ENCODE results near the gene KMT2E.
"Not testable (repeated sequence)": the region's sequence is repeated elsewhere in the genome, so short reads cannot be mapped to it uniquely, and the experiment has no call there.

The KMT2E gene

DNA sequence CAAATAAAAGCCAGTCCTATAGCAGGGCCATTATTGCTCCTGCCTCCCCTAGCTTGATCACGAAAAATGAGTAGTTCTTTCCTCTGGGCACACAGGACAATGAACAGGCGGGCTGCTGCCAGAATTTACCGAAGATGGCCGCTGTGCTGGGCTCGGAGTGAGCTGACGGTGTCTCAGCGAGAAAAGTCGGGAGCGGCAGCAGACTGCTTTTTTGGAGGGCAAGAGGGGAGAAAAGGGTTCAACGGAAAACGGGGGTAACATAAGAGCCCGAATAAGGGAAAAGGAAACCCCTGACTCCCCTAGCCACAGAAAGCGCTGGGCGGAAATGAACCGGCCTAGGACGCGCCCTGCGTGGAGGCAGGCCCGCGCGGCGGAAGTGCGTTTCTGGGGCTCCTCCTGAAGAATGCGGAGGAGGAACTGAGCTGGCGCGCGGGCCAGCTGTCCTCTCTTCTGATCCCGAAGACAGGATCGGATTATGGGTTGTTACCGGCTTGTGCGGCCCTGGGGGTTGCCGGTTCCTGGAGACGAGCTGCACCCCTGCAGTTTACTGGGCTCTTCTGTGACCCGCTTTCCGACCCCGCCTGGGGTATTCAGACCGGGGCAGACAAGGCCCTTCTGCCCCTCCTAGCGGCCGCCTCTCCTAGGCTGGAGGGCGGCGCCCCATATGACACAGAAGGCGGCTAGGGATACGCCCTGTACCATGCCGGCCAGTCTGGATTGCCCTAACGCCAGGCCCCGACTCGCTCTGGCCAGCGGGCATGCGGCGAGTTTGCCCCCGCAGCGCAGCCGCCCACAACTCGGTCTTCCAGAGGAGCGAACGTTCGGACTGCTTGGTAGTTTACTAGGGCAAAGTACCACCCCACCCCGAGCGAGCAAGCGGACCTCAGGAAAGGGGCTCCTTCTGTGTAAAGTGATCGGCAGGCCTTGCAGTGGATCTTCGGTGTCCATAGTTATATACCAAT, 30.1 kb upstream of the KMT2E start:
- peak; percentile 85 for DNase-seq

DNA sequence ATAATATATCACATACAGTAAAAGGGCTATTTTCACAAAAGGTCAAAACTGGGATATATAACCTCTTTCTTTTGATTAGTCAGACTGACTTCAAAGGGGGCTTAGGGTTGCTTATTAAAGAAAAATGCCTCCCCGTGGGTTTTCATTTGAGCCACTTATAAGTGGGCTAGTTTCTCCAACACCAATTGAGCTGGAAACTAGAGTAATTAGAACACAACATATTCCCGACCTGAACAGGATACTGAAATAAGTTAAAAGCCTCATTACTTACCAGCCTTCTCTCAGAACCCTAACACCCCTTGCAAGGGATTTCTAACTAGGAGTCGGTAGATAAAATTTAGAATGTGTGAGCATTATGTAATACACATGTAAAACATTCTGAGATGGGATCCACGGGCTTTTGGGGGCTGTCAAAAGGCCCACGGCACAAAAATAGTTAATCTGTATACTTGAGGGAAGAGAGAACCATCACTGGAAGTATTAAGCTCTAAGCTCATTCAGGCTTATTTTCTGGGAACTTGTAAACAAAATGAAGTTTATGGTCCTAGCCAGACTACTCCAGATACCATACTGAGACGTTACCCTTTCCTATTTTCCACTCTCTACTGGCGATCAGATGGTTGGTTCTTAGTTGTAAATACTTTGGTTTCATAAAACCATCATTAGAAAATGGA, 29.3 kb upstream of the KMT2E start:
- DNase-seq, result no peak

DNA sequence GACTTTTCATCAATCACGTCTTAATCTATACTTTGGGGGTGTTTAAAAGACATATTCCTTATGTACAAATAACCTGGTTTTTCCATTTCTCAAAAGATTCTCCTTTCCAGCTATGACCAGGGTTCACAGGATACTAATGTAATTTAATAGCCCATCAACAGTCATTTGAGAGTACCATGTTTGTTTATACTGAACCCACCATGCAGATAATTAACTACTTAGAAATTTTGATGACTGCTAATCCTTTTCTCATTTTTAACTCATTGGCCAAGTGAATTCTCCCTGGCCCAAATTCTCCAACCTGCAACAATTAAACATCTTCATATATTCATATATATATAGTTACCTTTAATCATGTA, 28.8 kb upstream of the KMT2E start:
- no peak for DNase-seq

DNA sequence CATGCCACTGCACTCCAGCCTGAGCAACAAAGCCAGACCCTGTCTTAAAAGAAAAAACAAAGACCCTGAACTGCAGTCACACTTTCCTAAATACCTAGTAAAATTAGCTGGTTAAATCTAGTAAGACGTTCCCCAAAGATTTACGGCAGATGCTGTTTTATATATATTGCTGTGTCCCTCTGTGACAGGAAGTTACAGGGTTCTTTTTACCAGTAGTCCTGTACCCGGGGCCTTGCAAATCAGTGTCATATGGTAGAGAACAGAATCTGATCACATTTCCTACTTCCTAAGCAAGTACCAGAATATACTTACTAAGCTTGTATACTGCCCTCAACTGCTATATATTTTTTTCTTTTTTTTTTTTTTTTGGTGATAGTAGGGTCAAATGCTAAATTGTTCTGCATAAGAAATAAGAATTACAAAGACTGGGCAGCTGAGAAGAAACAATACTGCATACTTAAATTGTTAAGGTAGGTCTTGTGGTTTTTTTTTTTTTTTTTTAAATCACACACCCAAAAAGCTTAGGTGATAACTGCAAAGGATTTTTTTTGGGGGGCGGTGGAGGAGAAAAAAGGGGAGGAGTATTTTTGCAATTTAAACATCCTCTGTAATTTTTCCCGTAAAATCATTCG, 27.3 kb upstream of the KMT2E start:
- no peak for DNase-seq

DNA sequence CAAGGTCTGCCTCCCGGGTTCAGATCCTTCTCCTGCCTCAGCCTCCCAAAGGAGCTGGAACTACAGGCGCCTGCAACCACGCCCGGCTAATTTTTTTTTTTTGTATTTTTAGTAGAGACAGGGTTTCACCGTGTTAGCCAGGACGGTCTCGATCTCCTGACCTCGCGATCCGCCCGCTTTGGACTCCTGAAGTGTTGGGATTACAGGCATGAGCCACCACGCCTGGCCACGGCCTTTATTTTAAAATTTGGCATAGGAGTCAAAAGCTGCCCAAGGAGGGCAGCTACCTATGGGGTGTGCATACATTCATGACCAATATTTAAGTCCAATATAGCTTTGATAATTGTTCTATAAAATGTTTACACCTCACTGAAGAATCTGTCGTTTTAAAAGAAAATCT, 26.6 kb upstream of the KMT2E start:
- DNase-seq, result not testable (repeated sequence)

DNA sequence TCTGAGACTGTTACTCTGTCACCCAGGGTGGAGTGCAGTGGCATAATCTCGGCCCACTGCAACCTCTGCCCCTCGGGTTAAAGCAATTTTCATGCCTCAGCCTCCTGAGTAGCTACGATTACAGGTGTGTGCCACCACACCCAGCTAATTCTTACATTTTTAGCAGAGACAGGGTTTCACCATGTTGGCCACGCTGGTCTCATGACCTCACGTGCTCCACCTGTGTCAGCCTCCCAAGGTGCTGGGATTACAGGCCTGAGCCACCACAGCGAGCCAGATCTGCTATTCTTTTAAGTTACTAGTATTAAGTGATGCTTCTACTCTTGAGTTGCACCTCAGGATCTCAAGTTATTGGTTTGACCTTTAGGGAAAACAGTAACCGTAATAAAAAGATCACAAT, 23.0 kb upstream of the KMT2E start:
- DNase-seq, result no peak

DNA sequence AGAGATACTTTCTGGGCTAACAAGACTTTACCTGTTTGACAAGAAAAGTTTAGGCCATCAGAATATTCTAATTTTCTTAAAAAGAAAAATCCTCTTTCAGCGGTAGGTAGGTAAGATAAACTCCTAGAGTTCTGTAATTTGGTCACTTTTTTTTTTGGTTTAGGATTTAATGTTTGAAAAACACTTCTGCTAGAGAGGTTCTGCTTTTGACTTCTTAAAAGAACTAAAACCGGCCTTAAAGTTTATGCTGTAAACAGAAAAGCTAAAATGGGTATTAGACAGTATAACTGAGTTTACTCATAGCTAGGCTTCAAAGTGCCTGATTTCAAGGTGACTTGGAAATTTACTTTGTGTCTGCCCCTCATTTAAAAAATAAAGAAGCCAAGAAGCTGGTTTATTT, 21.7 kb upstream of the KMT2E start:
- no peak for DNase-seq

DNA sequence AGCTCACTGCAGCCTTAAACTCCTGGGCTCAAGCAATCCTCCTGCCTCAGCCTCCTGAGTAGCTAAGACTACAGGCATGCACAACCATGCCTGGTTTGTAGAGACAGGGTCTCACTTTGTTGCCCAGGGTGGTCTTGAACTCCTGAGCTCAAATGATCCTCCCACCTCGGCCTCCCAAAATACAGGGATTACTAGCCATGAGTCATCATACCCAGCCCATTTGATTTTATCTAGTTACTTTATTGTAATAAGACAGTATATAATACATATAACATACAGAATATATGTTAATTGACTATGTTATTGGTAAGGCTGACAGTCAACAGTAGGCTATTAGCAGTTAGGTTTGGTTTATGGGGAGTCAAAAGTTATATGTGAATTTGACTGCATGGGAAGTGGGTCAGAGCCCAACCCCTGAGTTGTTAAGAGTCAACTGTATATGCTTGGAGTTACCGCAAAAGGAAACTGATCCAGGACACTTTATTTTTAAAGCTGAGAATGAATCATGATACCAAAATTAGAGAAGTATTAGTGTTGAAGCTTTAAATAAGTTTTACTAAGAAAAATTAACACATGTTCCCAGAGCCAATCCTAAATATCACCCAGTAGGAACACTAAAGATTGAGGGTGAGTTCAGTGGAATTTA, 20.7 kb upstream of the KMT2E start:
- DNase-seq, result no peak

DNA sequence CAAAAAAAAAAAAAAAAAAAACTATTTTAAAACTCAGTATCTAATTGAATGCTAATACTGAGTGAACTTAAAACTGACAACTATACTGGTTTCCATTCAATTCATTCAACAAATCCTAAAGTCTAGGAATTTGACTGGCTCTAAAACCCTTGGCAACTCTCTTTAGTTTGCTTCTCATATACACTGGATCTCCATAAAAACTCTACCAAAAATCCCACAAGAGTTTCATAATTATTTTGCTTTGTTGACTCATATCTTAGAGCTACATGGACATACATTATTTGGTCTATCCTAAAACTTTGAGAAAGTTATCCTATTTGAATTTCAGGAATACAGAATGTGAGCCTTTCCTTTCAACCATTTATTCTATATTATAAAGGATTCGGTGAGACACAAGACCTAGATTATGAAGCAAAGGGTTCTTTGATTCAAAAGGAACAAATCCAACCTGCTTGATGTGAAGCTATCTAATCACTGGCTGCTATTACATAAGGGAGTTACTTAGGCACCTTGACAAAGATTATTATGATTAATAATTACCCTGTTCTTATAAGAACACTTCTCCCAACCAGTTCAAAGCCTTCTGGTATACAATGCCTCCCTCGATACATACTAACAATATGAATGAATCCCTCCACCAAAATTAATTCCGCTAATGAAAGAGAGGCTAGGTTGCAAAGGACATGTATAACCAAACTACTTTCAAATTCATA, 15.8 kb upstream of the KMT2E start:
- no peak for DNase-seq

DNA sequence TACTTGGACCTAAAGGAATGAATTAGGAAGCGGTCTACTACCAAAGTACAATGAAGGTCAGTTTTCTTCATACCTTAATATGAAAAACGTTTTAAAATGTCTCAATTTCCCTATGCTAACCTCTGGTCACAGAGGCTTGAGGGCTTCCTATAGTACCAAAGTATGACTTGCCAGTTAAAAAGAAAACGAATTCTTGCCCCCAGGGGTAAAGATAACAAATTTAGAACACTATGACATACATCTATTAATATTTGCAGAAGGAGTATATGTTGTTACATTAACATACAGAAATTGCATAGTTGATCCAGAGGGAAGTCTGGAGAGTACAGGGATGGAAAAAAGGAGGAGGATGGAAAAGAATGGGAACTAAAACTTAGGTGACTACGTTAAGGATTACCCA, 13.8 kb upstream of the KMT2E start:
- DNase-seq, result no peak

DNA sequence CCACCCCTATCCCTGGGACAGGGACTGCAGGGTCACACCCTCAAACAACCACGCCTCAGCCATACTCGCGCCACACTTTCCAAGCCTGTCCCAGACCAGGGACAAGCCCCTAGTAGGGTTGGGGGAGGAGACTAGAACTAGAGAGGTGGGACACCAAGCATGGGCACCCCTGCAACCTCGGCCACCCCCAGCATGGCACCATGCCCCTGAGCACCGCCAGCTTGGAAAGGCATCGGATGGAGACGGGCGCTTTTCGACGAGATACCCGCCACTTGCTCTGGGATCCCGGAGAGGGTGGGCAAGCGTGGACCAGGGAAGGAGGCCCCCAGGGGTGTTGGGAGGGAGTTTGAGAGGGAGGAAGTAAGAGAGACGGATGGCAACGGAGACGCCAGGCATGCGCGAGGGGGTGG, 13.1 kb upstream of the KMT2E start:
- DNase-seq, result no peak

DNA sequence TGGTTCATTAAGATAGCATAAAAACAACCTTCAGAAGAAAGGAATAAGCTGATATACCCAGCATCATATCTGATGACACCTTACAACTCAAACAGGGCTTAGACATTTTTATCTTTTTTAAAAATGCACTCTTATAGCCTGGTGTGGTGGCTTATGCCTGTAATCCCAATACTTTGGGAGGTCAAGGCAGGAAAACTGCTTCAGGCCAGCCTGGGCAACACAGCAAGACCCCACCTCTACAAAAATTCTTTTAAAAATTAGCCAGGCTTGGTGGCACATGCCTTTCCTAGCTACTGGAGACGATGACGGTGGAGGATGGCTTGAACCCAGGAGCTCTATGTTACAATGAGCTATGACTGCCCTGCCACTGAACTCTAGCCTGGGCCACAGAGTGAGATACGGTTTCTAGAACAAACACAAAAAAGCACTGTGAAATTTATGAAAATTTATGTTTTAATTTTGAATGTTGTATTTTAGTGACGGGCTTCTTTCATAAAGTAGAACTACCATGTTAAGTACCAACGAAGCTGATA, 12.3 kb upstream of the KMT2E start:
- no peak for DNase-seq

DNA sequence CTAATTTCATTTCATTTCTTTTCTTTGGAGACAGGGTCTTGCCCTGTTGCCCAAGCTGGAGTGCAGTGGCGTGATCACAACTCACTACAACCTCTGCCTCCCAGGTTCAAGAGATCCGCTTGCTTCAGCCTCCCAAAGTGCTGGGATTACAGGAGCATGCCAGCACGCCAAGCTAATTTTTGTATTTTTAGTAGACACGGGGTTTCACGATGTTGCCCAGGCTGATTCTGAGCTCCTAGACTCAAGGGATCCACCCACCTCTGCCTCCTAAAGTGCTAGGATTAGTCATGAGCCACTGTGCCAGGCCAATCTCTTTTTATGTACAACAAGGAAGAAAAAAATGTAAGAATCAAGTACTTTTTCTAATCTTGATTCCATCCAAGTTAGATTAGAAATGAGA, 10.7 kb upstream of the KMT2E start:
- peak; percentile 54 for DNase-seq

DNA sequence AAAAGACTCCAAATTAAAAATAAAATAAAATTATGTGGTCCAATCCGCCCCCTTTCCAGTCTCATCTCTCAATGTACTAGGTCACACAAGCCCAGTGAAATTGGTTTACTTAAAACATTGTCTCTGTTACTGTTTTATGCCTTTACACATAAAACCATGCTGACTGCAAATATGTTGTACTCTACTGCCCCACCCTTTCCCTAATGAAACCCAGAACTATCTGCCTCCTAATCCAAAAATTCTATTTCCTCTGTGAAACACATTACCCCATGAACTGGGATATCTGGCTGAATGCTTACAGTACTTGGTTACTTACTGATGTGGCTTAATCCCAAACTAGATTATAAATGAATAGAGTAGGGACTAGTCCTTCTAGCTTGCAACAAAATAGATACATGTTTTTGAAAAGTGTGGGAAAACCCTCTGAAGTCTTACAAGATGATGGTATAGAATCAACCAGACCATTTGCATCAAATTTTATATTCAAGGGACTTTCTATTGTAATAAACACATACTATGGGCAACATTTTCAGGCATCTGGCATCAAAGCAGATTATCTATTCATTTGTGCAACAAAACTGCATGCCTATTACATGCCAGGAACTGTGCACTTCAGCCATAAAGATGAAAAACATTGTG, 10.0 kb upstream of the KMT2E start:
- DNase-seq, result no peak

DNA sequence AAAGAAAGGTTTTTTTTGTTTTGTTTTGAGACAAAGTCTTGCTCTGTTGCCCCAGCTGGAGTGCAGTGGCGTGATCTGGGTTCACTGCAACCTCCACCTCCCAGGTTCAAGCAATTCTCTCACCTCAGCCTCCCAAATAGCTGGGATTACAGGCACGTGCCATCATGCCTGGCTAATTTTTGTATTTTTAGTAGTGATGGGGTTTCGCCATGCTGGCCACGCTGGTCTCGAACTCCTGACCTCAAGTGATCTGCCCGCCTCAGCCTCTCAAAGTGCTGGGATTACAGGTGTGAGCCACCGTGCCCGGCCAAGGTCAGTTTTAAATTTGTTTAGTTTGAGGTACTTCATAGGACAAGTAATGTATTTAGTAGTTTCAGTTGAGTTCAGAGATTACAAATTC, 9.0 kb upstream of the KMT2E start:
- DNase-seq, result not testable (repeated sequence)

DNA sequence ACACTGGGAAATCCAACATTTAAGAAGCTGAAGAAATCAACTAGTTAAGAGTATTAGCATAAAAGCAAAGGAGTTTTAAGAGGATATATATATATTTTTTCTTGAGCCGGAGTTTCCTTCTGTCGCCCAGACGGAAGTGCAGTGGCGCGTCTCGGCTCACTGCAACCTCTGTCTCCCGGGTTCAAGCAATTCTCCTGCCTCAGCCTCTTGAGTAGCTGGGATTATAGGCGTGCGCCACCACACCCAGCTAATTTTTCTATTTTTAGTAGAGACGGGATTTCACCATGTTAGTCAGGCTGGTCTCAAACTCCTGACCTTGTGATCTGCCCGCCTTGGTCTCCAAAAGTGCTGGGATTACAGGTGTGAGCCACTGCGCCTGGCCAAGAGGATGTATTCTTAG, 8.5 kb upstream of the KMT2E start:
- DNase-seq, result not testable (repeated sequence)

DNA sequence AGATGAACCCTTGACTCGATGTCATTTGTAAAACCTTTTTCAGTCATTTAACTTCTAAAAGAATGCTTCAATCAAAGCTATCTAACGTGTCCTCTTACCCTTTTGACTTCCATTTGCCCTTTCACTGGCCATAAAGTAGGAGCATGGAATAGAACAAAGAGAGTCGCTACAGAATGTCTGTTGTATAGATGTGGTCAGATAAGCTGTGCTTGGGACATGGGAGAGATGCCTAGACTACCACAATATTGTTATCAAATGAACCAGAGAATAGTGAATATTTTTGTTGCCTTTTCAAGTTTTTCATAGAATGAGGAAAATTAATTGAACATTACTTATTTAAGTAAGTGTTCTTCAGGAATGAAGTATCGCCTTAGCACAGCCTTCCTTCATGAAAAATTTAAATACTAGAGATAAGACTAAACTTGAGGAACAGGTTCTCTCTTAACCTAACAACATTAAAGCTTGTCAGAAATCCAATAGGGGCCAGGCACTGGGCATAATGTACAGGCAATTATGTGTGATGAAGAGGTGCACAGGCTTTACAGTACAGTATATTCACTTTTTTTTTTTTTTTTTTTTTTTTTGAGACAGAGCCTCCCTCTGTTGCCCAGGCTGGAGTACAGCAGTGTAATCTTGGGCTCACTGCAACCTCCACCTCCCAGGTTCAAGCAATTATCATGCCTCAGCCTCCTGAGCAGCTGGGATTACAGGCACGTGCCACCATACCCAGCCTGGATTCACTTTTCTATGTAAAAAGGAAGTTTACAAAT, 7.5 kb upstream of the KMT2E start:
- no peak for DNase-seq

DNA sequence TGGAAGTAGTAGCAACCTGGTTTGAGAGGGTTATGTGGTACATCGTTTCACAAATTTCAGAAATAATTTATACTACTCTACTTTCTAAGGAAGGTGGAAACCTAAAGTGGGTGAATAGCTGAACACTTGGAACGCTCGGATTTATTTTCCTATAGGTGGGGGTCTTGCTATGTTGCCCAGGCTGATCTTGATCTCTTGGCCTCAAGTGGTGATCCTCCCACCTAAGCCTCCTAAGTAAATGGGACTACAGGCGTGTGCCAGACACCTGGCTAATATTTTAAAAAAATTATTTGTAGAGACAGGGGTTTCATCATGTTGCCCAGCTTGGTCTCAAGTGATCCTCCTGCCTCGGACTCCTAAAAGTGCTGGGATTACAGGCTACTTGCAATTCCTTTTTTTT, 6.7 kb upstream of the KMT2E start:
- no peak for DNase-seq

DNA sequence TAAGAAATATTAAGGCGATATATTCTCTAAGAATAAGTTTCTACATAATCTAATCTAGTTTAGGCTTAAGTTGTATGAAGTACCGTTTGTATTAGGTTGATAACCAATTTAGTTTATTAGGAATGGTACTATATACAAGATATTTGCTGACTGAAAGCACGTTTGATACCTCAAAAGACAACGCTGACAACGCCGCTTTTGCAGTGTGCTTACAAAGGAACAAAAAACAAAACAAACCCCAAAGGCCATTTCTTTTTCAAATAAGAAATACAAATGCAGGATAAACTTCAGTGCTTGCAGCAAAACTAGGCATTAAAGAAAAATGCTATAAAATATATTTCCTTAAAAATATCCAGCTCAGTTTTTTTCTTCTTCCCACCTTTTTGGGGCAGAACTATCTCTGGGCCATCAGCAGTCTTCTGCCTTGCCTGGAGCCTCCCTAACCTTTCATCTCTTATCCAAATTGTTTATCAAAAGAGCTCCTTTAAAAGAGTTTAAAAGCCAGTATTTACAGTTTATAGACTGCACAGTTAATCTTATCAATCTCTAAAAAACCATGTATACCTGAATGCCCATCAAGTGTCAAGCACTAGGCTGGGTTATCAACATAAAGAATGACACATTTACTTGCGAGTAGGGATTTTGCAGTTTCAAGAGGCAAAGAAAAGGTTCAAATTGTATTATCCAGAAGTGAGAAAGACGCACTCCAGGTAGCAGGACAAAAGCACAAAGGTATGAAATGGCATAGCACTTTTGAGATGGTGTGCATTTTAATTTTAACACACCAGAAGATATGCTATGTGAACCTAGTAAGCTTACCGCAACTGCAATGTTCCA, 4.1 kb upstream of the KMT2E start:
- no peak for DNase-seq

DNA sequence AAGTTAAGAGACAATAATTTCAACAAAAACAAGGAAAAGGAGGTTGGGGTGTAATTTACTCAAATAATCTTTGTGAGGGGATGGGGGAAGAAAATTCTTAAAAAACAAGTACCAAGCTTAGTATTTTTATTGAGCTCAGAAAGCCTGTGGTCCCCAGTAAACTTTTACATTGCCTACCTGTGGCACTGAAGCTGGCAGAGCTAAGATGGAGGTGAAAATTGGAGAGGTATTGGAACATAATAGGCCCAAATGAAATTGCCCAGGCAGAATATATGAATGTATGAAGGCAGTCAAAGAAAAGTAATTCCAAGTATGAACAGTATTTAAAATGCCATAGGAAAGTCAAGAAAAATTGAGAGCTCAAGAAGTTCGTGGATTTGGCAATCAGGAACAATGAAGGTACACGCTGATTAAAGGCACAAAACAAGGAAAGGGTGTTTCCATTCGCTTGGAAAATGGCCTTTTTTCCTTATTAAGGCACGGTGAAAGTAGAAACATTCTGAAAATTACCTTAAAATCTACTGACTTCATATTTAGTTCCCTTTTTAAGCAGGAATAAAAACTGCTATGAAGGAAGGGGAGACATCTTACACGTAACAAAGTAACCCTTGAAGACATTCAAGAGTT, 3.4 kb upstream of the KMT2E start:
- no peak for DNase-seq

All from stimulated activated CD4-positive, alpha-beta T cell treated with anti-CD3 and anti-CD28 coated beads, Interleukin-1b, Interleukin-23, amount 100 ng/mL, for 48 hours (primary cell).